CD4-positive, alpha-beta T cell treated with Interleukin-15 for 4 hours (primary cell): ENCODE measurements around the gene CDNF.
A peak's percentile ranks its signal among the peaks of the same experiment; 100 is the strongest.
"Not testable (repeated sequence)": the region's sequence is repeated elsewhere in the genome, so short reads cannot be mapped to it uniquely, and the experiment has no call there.

Source experiments
- DNase-seq: peaks from one replicate; pipeline ENCODE4 v3.0.0-alpha.2; 2020; ENCODE audit warnings: low spot score

CDNF gene

GRCh38 chr10:14837757-14838581 is at the start of gene CDNF, which contains the start of the genes HSPA14 and MSANTD7:
CDNF (minus strand) TSS chr10:14838037; CDS start chr10:14837946, 91 bp downstream.
HSPA14 (plus strand) TSS chr10:14838306; CDS start chr10:14838403, 97 bp downstream.
MSANTD7 (plus strand) TSS chr10:14838306; CDS start chr10:14842285, 3,979 bp downstream.
- DNase-seq: peak; percentile 99

- no peak for DNase-seq
Measured at GRCh38 chr10:14884082-14884481, 46.2 kb upstream of the CDNF start.

GRCh38 chr10:14880229-14880628 is 42.4 kb upstream of the CDNF start:
- no peak for DNase-seq

- no peak for DNase-seq
Measured at GRCh38 chr10:14879928-14880193, 42.0 kb upstream of the CDNF start.

GRCh38 chr10:14879124-14879927 is 41.5 kb upstream of the CDNF start:
- DNase-seq: no peak

GRCh38 chr10:14878266-14879123 is 40.7 kb upstream of the CDNF start, which contains the start of gene SUV39H2:
SUV39H2 (plus strand) TSS chr10:14878866; CDS start chr10:14878889, 23 bp downstream.
- DNase-seq: peak; percentile 93

- no peak for DNase-seq
Measured at GRCh38 chr10:14876764-14877163, 38.9 kb upstream of the CDNF start.

- DNase-seq: no peak
Measured at GRCh38 chr10:14875941-14876340, 38.1 kb upstream of the CDNF start.

- DNase-seq: no peak
Measured at GRCh38 chr10:14873090-14873760, 35.4 kb upstream of the CDNF start.

- not testable (repeated sequence) for DNase-seq
Measured at GRCh38 chr10:14864871-14865270, 27.0 kb upstream of the CDNF start.

GRCh38 chr10:14864466-14864865 is 26.6 kb upstream of the CDNF start:
- DNase-seq: not testable (repeated sequence)

GRCh38 chr10:14860791-14861190 is 23.0 kb upstream of the CDNF start:
- no peak for DNase-seq

GRCh38 chr10:14859775-14860174 is 21.9 kb upstream of the CDNF start:
- no peak for DNase-seq

- no peak for DNase-seq
Measured at GRCh38 chr10:14859043-14859442, 21.2 kb upstream of the CDNF start.

GRCh38 chr10:14858338-14858960 is 20.6 kb upstream of the CDNF start:
- no peak for DNase-seq

- DNase-seq: no peak
Measured at GRCh38 chr10:14855453-14855852, 17.6 kb upstream of the CDNF start.

- no peak for DNase-seq
Measured at GRCh38 chr10:14852236-14852635, 14.4 kb upstream of the CDNF start.

GRCh38 chr10:14844948-14845347 is 7.1 kb upstream of the CDNF start:
- DNase-seq: no peak

GRCh38 chr10:14843327-14843988 is 5.6 kb upstream of the CDNF start:
- DNase-seq: no peak

- no peak for DNase-seq
Measured at GRCh38 chr10:14840178-14840577, 2.3 kb upstream of the CDNF start.

GRCh38 chr10:14839305-14839695 is 1.5 kb upstream of the CDNF start:
- DNase-seq: no peak
